Measurements from ENCODE around the gene FAM13B. TPM values are rescaled to one million over a fixed set of nuclear protein-coding genes. Genes with fewer than 3 reads are reported as not detected.

The FAM13B gene
- total RNA-seq, 4 donors from 2014 or later, result 44.1 to 102 (median 76.6) TPM

- 12 to 63% methylated on average over 1 to 6 of the region's 6 CpGs for WGBS, 2 donors (ENCODE audit: low coverage in 1 of 2)
- peak; percentile 78 for ATAC-seq
- Histone ChIP-seq H3K9me3 (no peaks in the 10 kb centered on the region), H3K36me3 (no peaks in the 10 kb centered on the region), H3K27ac (no peak overlapping the region), H3K27me3 (no peaks in the 10 kb centered on the region), H3K4me1 (no peaks in the 10 kb centered on the region), H3K4me3 (no peak overlapping the region)
- no peak for TF ChIP-seq POLR2A (IDR thresholded peaks at IDR 0.05)
- no peak for TF ChIP-seq POLR2AphosphoS5 (IDR thresholded peaks at IDR 0.05)
- no peak for TF ChIP-seq EP300 (IDR thresholded peaks at IDR 0.05)
- TF ChIP-seq CTCF (IDR thresholded peaks at IDR 0.05), result peak; percentile 71 to 79 (median 76)
These were observed 36.1 kb upstream of the FAM13B start for GRCh38 chr5:138068742-138069600.

- no peaks in the 10 kb centered on the region for H3K36me3 ChIP-seq
- no peaks in the 10 kb centered on the region for H3K9me3 ChIP-seq
- no peak overlapping the region for H3K4me3 ChIP-seq
- TF ChIP-seq POLR2AphosphoS5 (IDR thresholded peaks at IDR 0.05), result no peak
- no peak for TF ChIP-seq CTCF (IDR thresholded peaks at IDR 0.05)
- TF ChIP-seq POLR2A (IDR thresholded peaks at IDR 0.05), result no peak
- TF ChIP-seq EP300 (IDR thresholded peaks at IDR 0.05), result no peak
- WGBS, 2 donors (ENCODE audit: low coverage in 1 of 2), result 73 to 87% methylated on average over 8 of the region's 8 CpGs
- no peaks in the 10 kb centered on the region for H3K27me3 ChIP-seq
- ATAC-seq, result no peak
- no peaks in the 10 kb centered on the region for H3K4me1 ChIP-seq
- no peak overlapping the region for H3K27ac ChIP-seq
These were observed 35.1 kb upstream of the FAM13B start for GRCh38 chr5:138067945-138068344.

- 80 to 91% methylated on average over 1 to 4 of the region's 5 CpGs for WGBS, 2 donors (ENCODE audit: low coverage in 1 of 2)
- Histone ChIP-seq H3K27ac (no peak overlapping the region), H3K27me3 (no peaks in the 10 kb centered on the region), H3K4me3 (no peak overlapping the region), H3K9me3 (no peaks in the 10 kb centered on the region), H3K4me1 (no peaks in the 10 kb centered on the region), H3K36me3 (no peaks in the 10 kb centered on the region)
- no peak for TF ChIP-seq EP300 (IDR thresholded peaks at IDR 0.05)
- TF ChIP-seq CTCF (IDR thresholded peaks at IDR 0.05), result peak in 1 of 4 experiments; percentile 18
- no peak for ATAC-seq
These were observed 32.2 kb upstream of the FAM13B start for GRCh38 chr5:138065102-138065501.

GRCh38 chr5:138064526-138064925 lies 31.6 kb upstream of the FAM13B start:
- Histone ChIP-seq H3K27me3 (no peaks in the 10 kb centered on the region), H3K36me3 (no peaks in the 10 kb centered on the region), H3K27ac (no peak overlapping the region), H3K4me3 (no peak overlapping the region), H3K9me3 (no peaks in the 10 kb centered on the region), H3K4me1 (no peaks in the 10 kb centered on the region)
- no peak for TF ChIP-seq CTCF (IDR thresholded peaks at IDR 0.05)
- no peak for TF ChIP-seq POLR2AphosphoS5 (IDR thresholded peaks at IDR 0.05)
- TF ChIP-seq EP300 (IDR thresholded peaks at IDR 0.05), result no peak
- TF ChIP-seq POLR2A (IDR thresholded peaks at IDR 0.05), result no peak
- no peak for ATAC-seq
